Ovary (tissue), 9 donors: ENCODE measurements around the gene IGSF9. TPM values are rescaled to one million over a fixed set of nuclear protein-coding genes. Genes with fewer than 3 reads are reported as not detected.
A peak's percentile ranks its signal among the peaks of the same experiment; 100 is the strongest.

ENCODE experiments used
- DNase-seq, 5 donors: peaks; one replicate each; pipeline ENCODE4 v3.0.0-alpha.2; 2019 to 2020
- H3K27ac ChIP-seq, 2 donors: fragments of 200-600 bp; one replicate each; pipeline versions ENCODE4 v1.5.1 to v1.8.0; 2019 to 2022
- H3K27me3 ChIP-seq: fragments of 200-600 bp; one replicate; pipeline ENCODE4 v1.8.0; 2022
- H3K36me3 ChIP-seq: fragments of 200-600 bp; sonication (generic); one replicate; pipeline ENCODE4 v1.5.1; 2019
- H3K4me1 ChIP-seq: one replicate; pipeline ENCODE4 v1.8.1; 2013; ENCODE audit warnings: mild to moderate bottlenecking, moderate library complexity; ENCODE audit not compliant: insufficient read depth
- H3K4me3 ChIP-seq: fragments of 200-600 bp; sonication (generic); one replicate; pipeline ENCODE4 v1.5.1; 2017
- H3K9me3 ChIP-seq, 2 donors: fragments of 200-600 bp in 1 of 2; sonication (generic) in 1 of 2; one replicate each; pipeline versions ENCODE4 v1.5.1 to v1.8.1; 2013 to 2019; ENCODE audit warnings: mild to moderate bottlenecking in 1 of 2, moderate library complexity in 1 of 2
- CTCF ChIP-seq, 3 donors: fragments of 450-650 bp in 2 of 3; fragments of 200-600 bp in 1 of 3; IDR thresholded peaks; one replicate each; pipeline versions ENCODE4 v1.5.1 to v1.8.0; 2016 to 2022; ENCODE audit warnings: antibody characterized with exemption in 3 of 3, mild to moderate bottlenecking in 1 of 3
- EP300 ChIP-seq: sonication (generic); formaldehyde crosslinking; IDR thresholded peaks from one replicate; pipeline ENCODE4 v1.6.1; 2017; ENCODE audit warnings: antibody characterized with exemption
- POLR2A ChIP-seq: fragments of 450-650 bp; IDR thresholded peaks from one replicate; pipeline ENCODE4 v1.6.1; 2017; ENCODE audit warnings: antibody characterized with exemption, mild to moderate bottlenecking, moderate library complexity
- WGBS, 3 donors: extraction: QIAGEN DNeasy Blood & Tissue Kit in 1 of 3; methylation state at CpG; one replicate each; pipeline versions ENCODE4 v1.1.5 to v1.1.7; 2013 to 2017; 5-methylcytosine and 5-hydroxymethylcytosine counted together
- intact Hi-C, 4 donors: fragments of 100-400 bp; cut with DNase I; formaldehyde crosslinking; loops; one replicate each; pipeline versions ENCODE4 v1.11.0 to v1.15.1; 2022 to 2023
- polyA plus RNA-seq, 2 donors: library from polyadenylated mRNA; stranded (reverse); fragments of 200-250 nt in 1 of 2; fragments of 350-450 nt in 1 of 2; fragmentation: Illumina TruSeq in 1 of 2; extraction: RNeasy Lipid Tissue Mini Kit (QIAGEN cat#74804) in 1 of 2; gene quantifications; one replicate each; pipeline ENCODE4 v1.2.3, GENCODE V29; 2013 to 2014
- total RNA-seq, 7 donors: library from RNA; depleted of rRNA in 2 of 7; stranded (reverse); fragments of >200 nt in 2 of 7; fragmentation: NEBNext Ultra II Directional in 3 of 7; extraction: Animal tissue kit (Norgen Biotek cat#: 25700) in 3 of 7; gene quantifications; one replicate each; pipeline versions ENCODE4 v1.1.0 to v1.2.4, GENCODE V29; 2016 to 2023
- donor health status: DM: no; HTN: no; CAD: no; lungs with moderate emphysema.
- donor health status: DM: no; HTN: no; CAD: no.
- donor health status: Bipolar disorder and iron deficiency.
- donor health status: DM: yes; HTN: yes; CAD: no.
- donor health status: DM: no; HTN: no; CAD: no.
- donor health status: DM: yes; HTN: yes; CAD: no.

IGSF9 gene
- total and polyA plus RNA-seq, 9 donors: 0.10 to 14.0 (median 1.3) TPM

GRCh38 chr1:159964144-159964543, 18.7 kb upstream of the IGSF9 start:
- no peaks in the 10 kb centered on the region for H3K4me1 ChIP-seq
- H3K27ac ChIP-seq: no peak overlapping the region
- H3K36me3 ChIP-seq: no peaks in the 10 kb centered on the region
- no peaks in the 10 kb centered on the region for H3K9me3 ChIP-seq
- TF ChIP-seq EP300: no peak
- TF ChIP-seq POLR2A: no peak
- TF ChIP-seq CTCF (IDR thresholded peaks at IDR 0.05): no peak
- H3K4me3 ChIP-seq: no peak overlapping the region
- WGBS, 3 donors: 15 to 41% (median 17%) methylated on average over 3 of the region's 3 CpGs
- intact Hi-C loops: no loop called here
- no peaks in the 10 kb centered on the region for H3K27me3 ChIP-seq
- DNase-seq: no peak

GRCh38 chr1:159962176-159962575, 16.8 kb upstream of the IGSF9 start:
- intact Hi-C loops: no loop called here
- no peak overlapping the region for H3K27ac ChIP-seq

GRCh38 chr1:159961636-159962035, 16.2 kb upstream of the IGSF9 start:
- H3K36me3 ChIP-seq: no peaks in the 10 kb centered on the region
- H3K4me3 ChIP-seq: no peak overlapping the region
- 81 to 88% (median 86%) methylated on average over 15 of the region's 15 CpGs for WGBS, 3 donors

More at GRCh38 chr1:159962176-159962575, 16.8 kb upstream of the IGSF9 start:
- Histone ChIP-seq H3K4me3 (no peak overlapping the region), H3K9me3 (no peaks in the 10 kb centered on the region), H3K4me1 (no peaks in the 10 kb centered on the region), H3K27me3 (no peaks in the 10 kb centered on the region), H3K36me3 (no peaks in the 10 kb centered on the region)
- 90 to 91% (median 91%) methylated on average over 11 of the region's 11 CpGs for whole genome bisulfite sequencing, 3 donors
- TF ChIP-seq POLR2A (no peak), CTCF (IDR thresholded peaks at IDR 0.05) (no peak)
- DNase-seq: no peak

GRCh38 chr1:159960721-159961381, 15.4 kb upstream of the IGSF9 start:
- no peak for TF ChIP-seq POLR2A
- TF ChIP-seq EP300: no peak
- no peak for TF ChIP-seq CTCF (IDR thresholded peaks at IDR 0.05)
- intact Hi-C loops: no loop called here

More at GRCh38 chr1:159961636-159962035, 16.2 kb upstream of the IGSF9 start:
- Histone ChIP-seq H3K9me3 (no peaks in the 10 kb centered on the region), H3K27me3 (no peaks in the 10 kb centered on the region), H3K27ac (no peak overlapping the region), H3K4me1 (no peaks in the 10 kb centered on the region)
- intact Hi-C loops: no loop called here
- DNase-seq: no peak
- TF ChIP-seq POLR2A (no peak), CTCF (IDR thresholded peaks at IDR 0.05) (no peak), EP300 (no peak)

More at GRCh38 chr1:159960721-159961381, 15.4 kb upstream of the IGSF9 start:
- peak in 1 of 5 donors; percentile 61 for DNase-seq
- H3K36me3 ChIP-seq: no peaks in the 10 kb centered on the region
- no peak overlapping the region for H3K27ac ChIP-seq
- no peak overlapping the region for H3K4me3 ChIP-seq
- no peaks in the 10 kb centered on the region for H3K27me3 ChIP-seq
- WGBS, 3 donors: 10 to 22% (median 17%) methylated on average over 5 of the region's 5 CpGs
- H3K4me1 ChIP-seq: no peaks in the 10 kb centered on the region
- no peaks in the 10 kb centered on the region for H3K9me3 ChIP-seq
